PC-9 (cell line): Measurements from ENCODE around the gene NLK.
"Not testable (repeated sequence)": the region's sequence is repeated elsewhere in the genome, so short reads cannot be mapped to it uniquely, and the experiment has no call there.

Experiments
- EZH2 ChIP-seq: fragments of 200-600 bp; sonication (generic); IDR thresholded peaks from 2 replicates; pipeline ENCODE4 v1.8.0; 2017; ENCODE audit warnings: antibody characterized with exemption, low read depth
- TF ChIP-seq, protein P1 (sequence below): fragments of 200-600 bp; sonication (generic); conservative IDR thresholded peaks from 2 replicates; pipeline ENCODE4 v1.6.1; 2017; ENCODE audit warnings: mixed run types, antibody characterized with exemption, mild to moderate bottlenecking, moderate library complexity

DNA sequence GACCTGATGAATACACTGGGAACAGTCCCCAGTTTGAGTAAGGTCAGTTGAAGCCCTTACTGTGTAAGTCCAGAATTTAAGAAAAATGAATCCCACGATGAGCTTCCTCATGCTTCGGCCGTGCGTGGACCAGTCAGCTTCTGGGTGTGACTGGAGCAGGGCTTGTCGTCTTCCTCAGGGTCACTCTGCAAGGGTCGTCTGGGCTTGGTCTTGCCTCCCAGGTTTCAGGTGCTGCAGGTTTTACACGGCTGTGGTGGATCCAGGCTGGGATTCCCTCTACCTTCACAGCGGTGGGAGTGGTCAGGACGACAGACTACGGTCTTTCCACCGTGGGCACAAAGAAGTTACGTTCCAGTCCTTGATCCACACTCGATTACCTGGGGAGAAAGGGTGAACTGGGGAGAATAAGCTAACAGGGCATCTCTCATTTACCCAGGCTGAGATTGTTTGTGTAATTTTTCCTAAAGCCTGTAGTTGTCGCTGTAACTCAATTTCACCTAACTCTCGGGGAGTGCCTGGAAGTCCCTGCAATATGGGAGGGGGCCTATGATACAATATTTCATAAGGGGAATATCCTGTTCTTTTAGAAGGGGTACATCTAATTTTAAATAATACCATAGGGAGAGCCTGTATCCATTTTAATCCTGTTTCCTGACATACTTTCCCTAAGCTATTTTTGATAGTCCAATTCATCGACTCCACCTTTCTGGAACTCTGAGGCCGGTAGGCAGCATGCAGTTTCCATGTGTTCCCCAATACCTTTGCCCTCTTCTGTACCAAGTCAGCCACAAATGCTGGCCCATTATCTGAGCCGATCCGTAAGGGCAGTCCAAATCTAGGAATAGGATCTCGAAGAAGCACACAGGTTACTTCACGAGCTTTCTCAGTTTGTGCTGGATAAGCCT, 190.7 kb downstream of the NLK start:
- TF ChIP-seq, protein P1, sequence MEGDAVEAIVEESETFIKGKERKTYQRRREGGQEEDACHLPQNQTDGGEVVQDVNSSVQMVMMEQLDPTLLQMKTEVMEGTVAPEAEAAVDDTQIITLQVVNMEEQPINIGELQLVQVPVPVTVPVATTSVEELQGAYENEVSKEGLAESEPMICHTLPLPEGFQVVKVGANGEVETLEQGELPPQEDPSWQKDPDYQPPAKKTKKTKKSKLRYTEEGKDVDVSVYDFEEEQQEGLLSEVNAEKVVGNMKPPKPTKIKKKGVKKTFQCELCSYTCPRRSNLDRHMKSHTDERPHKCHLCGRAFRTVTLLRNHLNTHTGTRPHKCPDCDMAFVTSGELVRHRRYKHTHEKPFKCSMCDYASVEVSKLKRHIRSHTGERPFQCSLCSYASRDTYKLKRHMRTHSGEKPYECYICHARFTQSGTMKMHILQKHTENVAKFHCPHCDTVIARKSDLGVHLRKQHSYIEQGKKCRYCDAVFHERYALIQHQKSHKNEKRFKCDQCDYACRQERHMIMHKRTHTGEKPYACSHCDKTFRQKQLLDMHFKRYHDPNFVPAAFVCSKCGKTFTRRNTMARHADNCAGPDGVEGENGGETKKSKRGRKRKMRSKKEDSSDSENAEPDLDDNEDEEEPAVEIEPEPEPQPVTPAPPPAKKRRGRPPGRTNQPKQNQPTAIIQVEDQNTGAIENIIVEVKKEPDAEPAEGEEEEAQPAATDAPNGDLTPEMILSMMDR, result peak; percentile 86
- TF ChIP-seq EZH2, result not testable (repeated sequence)
